Fibroblast of villous mesenchyme (primary cell): ENCODE data around the gene GINS1. TPM values are rescaled to one million over a fixed set of nuclear protein-coding genes. Genes with fewer than 3 reads are reported as not detected.

Experiments
- total RNA-seq: library from RNA; depleted of rRNA; stranded (reverse); fragments of >200 nt; gene quantifications from 2 replicates; pipeline ENCODE4 v1.2.3, GENCODE V29; 2012

Gene GINS1
- total RNA-seq, 1 donor, result 13.8 TPM

Other genes starting within 250 kb of the GINS1 start
- gene ENTPD6, start 212.0 kb upstream of the GINS1 start, total RNA-seq, result 37.7 and 38.4 TPM in 2 replicates
- 110 and 151 TPM in 2 replicates for gene PYGB, start 159.6 kb upstream of the GINS1 start, total RNA-seq
- gene ABHD12, start 16.8 kb upstream of the GINS1 start, total RNA-seq, result 38.4 and 39.3 TPM in 2 replicates
- gene NINL, start 177.9 kb downstream of the GINS1 start, total RNA-seq, result 8.2 and 10.3 TPM in 2 replicates
- 8.7 and 16.8 TPM in 2 replicates for gene NANP, start 216.3 kb downstream of the GINS1 start, total RNA-seq